ENCODE results near the gene TNS3.

DNA sequence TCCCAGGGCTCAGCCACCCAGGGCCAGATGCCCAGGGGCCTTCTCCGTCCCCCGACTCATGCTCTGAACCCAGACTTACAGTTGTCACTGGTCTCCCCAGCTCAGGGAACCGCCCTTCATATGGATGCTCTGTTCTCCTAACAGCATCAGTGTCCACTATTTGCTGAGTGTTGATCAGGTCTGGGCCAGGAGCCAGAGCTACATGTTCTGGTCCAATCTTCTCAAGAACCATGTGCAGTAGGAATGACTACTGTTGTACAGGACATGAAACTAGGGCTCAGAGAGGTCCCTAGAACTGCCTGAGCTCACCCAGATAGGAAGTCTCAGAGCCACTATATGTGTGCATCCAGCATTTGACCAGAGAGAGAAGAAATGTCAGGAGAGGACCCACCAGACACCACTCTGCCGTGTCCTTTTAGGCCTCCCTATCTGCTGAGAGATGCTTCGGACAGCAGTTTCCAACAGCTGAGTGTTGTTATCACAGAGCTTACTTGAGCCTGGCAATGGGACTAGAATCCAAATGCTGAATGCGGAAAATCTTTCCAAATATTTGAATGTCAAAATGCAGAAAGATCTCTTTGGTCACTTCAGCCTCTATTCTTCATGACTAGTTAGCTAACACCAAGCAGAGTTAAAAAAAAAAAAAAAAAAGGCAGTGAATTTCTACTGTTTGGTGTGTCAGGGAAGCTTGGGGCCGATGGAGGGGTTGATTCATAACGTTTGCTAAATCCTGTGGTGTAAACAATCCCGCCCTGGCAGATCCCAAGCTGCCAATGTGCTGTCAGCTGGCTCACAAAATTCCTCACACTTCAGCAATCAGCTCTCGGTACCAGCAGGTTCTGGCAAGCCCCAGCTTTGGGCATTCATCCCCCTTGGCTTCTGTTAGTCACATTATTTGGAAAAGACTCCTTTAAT, 246.1 kb downstream of the TNS3 start:
- TF ChIP-seq, protein P1, sequence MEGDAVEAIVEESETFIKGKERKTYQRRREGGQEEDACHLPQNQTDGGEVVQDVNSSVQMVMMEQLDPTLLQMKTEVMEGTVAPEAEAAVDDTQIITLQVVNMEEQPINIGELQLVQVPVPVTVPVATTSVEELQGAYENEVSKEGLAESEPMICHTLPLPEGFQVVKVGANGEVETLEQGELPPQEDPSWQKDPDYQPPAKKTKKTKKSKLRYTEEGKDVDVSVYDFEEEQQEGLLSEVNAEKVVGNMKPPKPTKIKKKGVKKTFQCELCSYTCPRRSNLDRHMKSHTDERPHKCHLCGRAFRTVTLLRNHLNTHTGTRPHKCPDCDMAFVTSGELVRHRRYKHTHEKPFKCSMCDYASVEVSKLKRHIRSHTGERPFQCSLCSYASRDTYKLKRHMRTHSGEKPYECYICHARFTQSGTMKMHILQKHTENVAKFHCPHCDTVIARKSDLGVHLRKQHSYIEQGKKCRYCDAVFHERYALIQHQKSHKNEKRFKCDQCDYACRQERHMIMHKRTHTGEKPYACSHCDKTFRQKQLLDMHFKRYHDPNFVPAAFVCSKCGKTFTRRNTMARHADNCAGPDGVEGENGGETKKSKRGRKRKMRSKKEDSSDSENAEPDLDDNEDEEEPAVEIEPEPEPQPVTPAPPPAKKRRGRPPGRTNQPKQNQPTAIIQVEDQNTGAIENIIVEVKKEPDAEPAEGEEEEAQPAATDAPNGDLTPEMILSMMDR (IDR thresholded peaks at IDR 0.05), result no peak
- TF ChIP-seq POLR2A (IDR thresholded peaks at IDR 0.05) (no peak), POLR2AphosphoS5 (IDR thresholded peaks at IDR 0.05) (no peak), EP300 (IDR thresholded peaks at IDR 0.05) (no peak)
